Measurements from ENCODE around the gene INVS.

DNA sequence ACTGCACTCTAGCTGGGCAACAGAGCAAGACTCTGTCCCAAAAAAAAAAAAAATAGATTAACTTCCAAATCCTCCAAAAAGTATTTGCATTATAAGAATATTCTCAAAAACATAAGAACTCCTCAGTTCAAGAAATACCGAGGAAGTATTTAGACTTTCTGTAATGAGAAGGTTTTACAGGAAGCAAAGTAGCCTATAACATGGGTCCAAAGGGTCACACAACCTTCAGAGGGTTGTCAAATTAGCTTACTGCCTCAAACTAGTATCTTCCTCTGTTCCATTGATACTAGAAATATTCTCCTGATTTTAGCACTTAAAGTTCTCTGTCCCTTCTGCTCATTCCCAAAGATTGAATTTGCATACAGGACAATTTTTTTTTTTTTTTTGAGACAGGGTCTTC, 121.9 kb downstream of the INVS start:
- TF ChIP-seq, protein P1, sequence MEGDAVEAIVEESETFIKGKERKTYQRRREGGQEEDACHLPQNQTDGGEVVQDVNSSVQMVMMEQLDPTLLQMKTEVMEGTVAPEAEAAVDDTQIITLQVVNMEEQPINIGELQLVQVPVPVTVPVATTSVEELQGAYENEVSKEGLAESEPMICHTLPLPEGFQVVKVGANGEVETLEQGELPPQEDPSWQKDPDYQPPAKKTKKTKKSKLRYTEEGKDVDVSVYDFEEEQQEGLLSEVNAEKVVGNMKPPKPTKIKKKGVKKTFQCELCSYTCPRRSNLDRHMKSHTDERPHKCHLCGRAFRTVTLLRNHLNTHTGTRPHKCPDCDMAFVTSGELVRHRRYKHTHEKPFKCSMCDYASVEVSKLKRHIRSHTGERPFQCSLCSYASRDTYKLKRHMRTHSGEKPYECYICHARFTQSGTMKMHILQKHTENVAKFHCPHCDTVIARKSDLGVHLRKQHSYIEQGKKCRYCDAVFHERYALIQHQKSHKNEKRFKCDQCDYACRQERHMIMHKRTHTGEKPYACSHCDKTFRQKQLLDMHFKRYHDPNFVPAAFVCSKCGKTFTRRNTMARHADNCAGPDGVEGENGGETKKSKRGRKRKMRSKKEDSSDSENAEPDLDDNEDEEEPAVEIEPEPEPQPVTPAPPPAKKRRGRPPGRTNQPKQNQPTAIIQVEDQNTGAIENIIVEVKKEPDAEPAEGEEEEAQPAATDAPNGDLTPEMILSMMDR (IDR thresholded peaks at IDR 0.05; ENCODE audit: extremely low read depth in 1 of 2, insufficient read depth in 1 of 2, low read depth in 1 of 2, low read length in 2 of 2), result no peak
- TF ChIP-seq POLR2A (IDR thresholded peaks at IDR 0.05; ENCODE audit: low read depth, low read length), result no peak
